Left ventricle myocardium inferior (tissue), 1 donor: Measurements from ENCODE around the gene TTC16. TPM values are rescaled to one million over a fixed set of nuclear protein-coding genes. Genes with fewer than 3 reads are reported as not detected.
A peak's percentile ranks its signal among the peaks of the same experiment; 100 is the strongest.

ENCODE experiments used
- DNase-seq: peaks from one replicate; pipeline ENCODE4 v3.0.0-alpha.2; 2020
- H3K27ac ChIP-seq: fragments of 200-600 bp; replicated peaks from 2 replicates; pipeline ENCODE4 v1.8.0; 2021
- H3K27me3 ChIP-seq: fragments of 200-600 bp; 2 replicates; pipeline ENCODE4 v1.8.0; 2021; ENCODE audit warnings: low read depth
- H3K36me3 ChIP-seq: fragments of 200-600 bp; 2 replicates; pipeline ENCODE4 v1.8.0; 2021
- H3K4me1 ChIP-seq: fragments of 200-600 bp; 2 replicates; pipeline ENCODE4 v1.8.0; 2021
- H3K4me3 ChIP-seq: fragments of 200-600 bp; 2 replicates; pipeline ENCODE4 v1.8.0; 2021; ENCODE audit warnings: mild to moderate bottlenecking, moderate library complexity
- H3K9me3 ChIP-seq: fragments of 200-600 bp; replicated peaks from 2 replicates; pipeline ENCODE4 v1.8.0; 2021
- CTCF ChIP-seq: fragments of 200-600 bp; IDR thresholded peaks from 2 replicates; pipeline ENCODE4 v1.8.0; 2021; ENCODE audit warnings: antibody characterized with exemption, mild to moderate bottlenecking, borderline replicate concordance
- intact Hi-C: fragments of 100-400 bp; cut with micrococcal nuclease; formaldehyde crosslinking; loops from one replicate; pipeline ENCODE4 v1.11.0; 2022
- total RNA-seq: library from RNA; stranded (reverse); fragmentation: NEBNext Ultra II Directional; extraction: Animal tissue kit (Norgen Biotek cat#: 25700); gene quantifications from one replicate; pipeline ENCODE4 v1.2.1, GENCODE V29; 2021
- donor health status: DM: no; HTN: yes; CAD: no; lungs with severe emphysema.

The TTC16 gene
- total RNA-seq, 1 donor from 2014 or later: 0.25 TPM

GRCh38 chr9:127693143-127693542 lies 22.7 kb upstream of the TTC16 start:
- no peak for TF ChIP-seq CTCF

GRCh38 chr9:127693697-127694096 lies 22.2 kb upstream of the TTC16 start:
- Histone ChIP-seq H3K27ac (no peak overlapping the region), H3K27me3 (no peaks in the 10 kb centered on the region), H3K4me1 (peaks cover under 1% of the 10 kb centered on the region), H3K9me3 (no peaks in the 10 kb centered on the region), H3K4me3 (no peak overlapping the region), H3K36me3 (peaks cover 38% of the 10 kb centered on the region)
- no peak for DNase-seq
- no peak for TF ChIP-seq CTCF
- intact Hi-C loops: no loop called here

More at GRCh38 chr9:127693143-127693542, 22.7 kb upstream of the TTC16 start:
- Histone ChIP-seq H3K4me3 (no peak overlapping the region), H3K36me3 (peaks cover 40% of the 10 kb centered on the region), H3K4me1 (no peaks in the 10 kb centered on the region), H3K27me3 (no peaks in the 10 kb centered on the region), H3K9me3 (no peaks in the 10 kb centered on the region), H3K27ac (no peak overlapping the region)
- DNase-seq: no peak
- intact Hi-C loops: no loop called here

GRCh38 chr9:127694890-127695720 lies 20.8 kb upstream of the TTC16 start:
- Histone ChIP-seq H3K4me3 (no peak overlapping the region), H3K4me1 (peaks cover 8% of the 10 kb centered on the region), H3K36me3 (peaks cover 24% of the 10 kb centered on the region), H3K27ac (no peak overlapping the region), H3K27me3 (no peaks in the 10 kb centered on the region), H3K9me3 (no peaks in the 10 kb centered on the region)
- TF ChIP-seq CTCF: no peak
- no peak for DNase-seq
- intact Hi-C loops: no loop called here

DNA sequence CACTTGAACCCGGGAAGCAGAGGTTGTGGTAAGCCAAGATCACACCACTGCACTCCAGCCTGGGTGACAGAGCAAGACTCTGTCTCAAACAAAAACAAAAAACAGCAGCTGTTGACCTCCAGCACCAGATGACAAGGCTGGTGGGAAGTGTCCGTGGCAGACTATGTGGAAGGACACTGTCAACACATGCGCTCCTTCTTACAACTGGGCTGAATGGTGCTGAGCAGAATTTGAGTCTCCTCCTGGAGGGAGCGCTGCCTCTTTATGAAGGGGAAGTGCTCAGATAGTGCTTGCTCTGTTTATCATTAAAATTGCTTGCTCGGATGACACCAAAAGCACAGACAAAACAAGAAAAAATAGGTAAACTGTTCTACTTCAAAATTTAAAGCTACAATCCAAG lies 18.3 kb upstream of the TTC16 start:
- Histone ChIP-seq H3K27me3 (no peaks in the 10 kb centered on the region), H3K27ac (no peak overlapping the region), H3K4me1 (peaks cover 8% of the 10 kb centered on the region), H3K9me3 (no peaks in the 10 kb centered on the region), H3K4me3 (no peak overlapping the region), H3K36me3 (peaks cover 3% of the 10 kb centered on the region)
- intact Hi-C loops: no loop called here
- DNase-seq: no peak
- no peak for TF ChIP-seq CTCF

DNA sequence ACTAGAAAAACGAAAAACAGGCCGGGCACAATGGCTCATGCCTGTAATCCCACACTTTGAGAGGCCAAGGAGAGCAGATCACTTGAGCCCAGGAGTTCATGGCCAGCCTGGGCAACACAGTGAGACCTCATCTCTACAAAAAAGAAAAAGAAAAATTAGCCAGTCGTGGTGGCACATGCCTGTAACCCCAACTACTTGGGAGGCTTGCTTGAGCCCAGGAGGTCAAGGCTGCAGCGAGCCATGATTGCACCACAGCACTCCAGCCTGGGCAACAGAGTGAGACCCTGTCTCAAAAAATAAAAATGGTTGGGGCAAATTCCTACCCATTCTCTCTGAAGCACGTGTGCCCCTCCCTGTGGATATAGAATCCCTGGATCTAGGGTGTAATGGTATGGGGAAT lies 17.5 kb upstream of the TTC16 start:
- DNase-seq: no peak
- no peak for TF ChIP-seq CTCF
- Histone ChIP-seq H3K27me3 (no peaks in the 10 kb centered on the region), H3K4me1 (peaks cover 8% of the 10 kb centered on the region), H3K36me3 (peaks cover 3% of the 10 kb centered on the region), H3K4me3 (no peak overlapping the region), H3K9me3 (no peaks in the 10 kb centered on the region), H3K27ac (peak overlapping the region; percentile 89)
- intact Hi-C loops: no loop called here
